HG03575 (cell line): Measurements from ENCODE around the gene ERG28.

Experiments
- ATAC-seq: cut with Tn5 transposase; IDR thresholded peaks from one replicate; pipeline ENCODE4 v1.9.1; 2021; ENCODE audit not compliant: unreplicated experiment, insufficient number of reproducible peaks, low FRiP score; ENCODE audit errors: extremely low read depth

The ERG28 gene

DNA sequence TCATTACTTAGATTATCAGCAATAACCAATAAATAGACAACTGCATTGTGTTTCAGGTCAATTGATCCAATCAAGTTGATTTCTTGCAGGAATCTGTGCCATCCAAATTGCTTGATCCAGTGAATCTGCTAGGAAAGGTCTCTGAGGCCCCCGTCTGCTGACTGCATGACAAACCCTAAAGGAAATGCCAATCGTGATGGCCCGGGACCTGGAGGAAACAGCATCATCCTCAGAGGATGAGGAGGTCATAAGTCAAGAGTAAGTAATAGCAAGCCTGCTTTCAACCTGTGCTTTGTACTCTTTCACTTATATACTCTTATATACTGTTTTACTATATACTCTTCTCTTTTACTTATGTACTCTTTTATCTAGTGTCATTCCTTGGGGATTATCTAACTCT is 2.3 kb upstream of the ERG28 start:
- no peak for ATAC-seq

GRCh38 chr14:75661499-75661814 is 781 bp upstream of the ERG28 start:
- ATAC-seq = no peak

DNA sequence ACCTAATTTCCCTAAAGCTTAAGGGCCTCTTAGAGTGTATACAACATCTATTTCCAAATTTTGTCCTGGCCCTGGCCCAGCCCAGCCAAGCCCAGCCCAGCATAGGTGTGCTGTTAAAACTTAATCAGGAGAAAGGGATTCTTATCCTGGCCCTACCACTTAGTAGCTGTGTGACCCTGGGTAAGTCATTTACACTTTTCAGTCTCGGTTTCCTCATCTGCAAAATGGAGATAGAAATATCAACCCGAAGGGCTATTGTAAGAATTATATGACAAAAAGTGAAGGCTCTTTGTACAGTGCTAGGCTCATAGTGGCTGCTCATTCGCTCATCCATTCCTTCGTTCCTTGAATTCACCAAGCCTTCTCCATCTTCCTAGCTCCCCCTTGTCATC is 442 bp downstream of the ERG28 start:
- no peak for ATAC-seq

DNA sequence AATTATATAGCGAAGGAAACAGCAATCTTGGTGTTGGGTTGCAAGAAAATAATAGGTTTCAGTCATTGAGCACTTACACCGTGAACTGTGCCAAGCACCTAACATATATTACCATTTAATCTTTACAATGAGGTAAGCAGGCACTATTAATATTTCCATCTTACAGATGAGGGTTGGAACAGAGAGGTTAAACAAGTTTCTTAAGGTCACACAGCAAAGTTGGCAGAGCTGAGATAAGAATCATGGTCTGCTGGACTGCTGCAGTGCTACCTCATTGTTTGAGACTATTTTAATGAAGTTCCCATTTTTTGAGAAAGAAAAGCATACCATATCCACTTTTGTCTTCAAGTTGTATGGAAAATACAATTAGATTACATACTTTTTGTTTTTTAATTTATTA is 1.7 kb downstream of the ERG28 start:
- ATAC-seq = no peak

DNA sequence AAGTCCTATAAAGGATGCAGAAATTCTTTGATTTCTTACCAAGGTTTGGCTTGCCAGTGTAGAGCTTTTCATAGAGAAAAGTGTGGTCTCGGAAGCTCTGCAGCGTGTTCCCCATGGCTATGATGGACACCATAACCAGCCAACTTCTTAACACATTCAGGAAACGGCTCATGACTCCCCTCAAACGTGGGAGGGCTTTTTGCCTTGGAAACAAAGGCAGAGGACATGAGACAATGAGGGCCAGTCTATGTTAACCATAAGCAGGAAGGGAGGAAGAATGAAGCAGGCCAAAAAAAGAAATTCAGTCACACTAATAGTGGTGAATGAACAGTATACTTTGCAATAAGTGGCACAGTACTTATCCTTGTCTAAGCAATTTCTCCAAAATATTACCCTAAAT is 3.3 kb downstream of the ERG28 start:
- ATAC-seq = no peak

DNA sequence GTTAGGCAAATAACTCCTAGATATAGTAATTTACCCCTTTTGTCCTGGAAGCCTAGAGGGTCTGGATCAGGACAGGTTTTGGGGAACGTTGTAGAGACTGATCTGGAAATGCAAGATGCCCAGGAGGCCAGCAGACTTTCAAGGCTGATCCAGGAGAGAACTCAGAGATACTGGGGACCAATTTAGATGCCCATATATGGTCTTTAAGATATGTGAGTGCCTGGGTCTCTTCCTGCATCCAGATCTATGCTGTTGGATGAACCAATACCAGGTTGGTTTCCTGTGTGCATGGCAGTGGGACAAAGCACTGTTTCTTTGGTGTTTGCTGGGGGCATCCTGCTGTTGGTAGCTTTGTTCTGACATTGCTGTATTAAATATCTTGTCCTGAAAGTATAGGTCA is 5.4 kb downstream of the ERG28 start:
- ATAC-seq = no peak

GRCh38 chr14:75654127-75654732 is 6.4 kb downstream of the ERG28 start:
- ATAC-seq = no peak

DNA sequence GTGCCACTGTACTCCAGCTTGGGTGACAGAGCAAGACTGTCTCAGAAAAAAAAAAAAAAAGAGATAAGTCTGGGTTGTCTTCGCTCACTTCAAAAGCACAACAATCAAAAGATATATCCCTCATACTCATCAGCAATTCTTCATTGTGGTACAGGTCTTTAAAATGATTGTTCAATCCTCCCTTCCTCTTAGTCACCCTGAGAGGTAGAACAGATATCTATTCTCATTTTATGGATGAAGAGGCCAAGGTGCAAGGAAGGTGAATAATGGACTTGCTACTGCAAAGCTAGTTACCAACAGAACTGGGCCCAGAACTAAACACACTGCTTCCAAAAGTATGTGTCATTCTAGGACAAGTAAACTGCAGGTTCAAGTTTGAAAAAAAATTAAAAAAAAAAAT is 7.1 kb downstream of the ERG28 start:
- ATAC-seq = no peak

GRCh38 chr14:75650253-75651058 is 10.2 kb downstream of the ERG28 start:
- ATAC-seq = no peak

GRCh38 chr14:75649773-75650172 is 10.9 kb downstream of the ERG28 start:
- ATAC-seq = no peak

GRCh38 chr14:75649337-75649736 is 11.3 kb downstream of the ERG28 start:
- ATAC-seq = no peak

DNA sequence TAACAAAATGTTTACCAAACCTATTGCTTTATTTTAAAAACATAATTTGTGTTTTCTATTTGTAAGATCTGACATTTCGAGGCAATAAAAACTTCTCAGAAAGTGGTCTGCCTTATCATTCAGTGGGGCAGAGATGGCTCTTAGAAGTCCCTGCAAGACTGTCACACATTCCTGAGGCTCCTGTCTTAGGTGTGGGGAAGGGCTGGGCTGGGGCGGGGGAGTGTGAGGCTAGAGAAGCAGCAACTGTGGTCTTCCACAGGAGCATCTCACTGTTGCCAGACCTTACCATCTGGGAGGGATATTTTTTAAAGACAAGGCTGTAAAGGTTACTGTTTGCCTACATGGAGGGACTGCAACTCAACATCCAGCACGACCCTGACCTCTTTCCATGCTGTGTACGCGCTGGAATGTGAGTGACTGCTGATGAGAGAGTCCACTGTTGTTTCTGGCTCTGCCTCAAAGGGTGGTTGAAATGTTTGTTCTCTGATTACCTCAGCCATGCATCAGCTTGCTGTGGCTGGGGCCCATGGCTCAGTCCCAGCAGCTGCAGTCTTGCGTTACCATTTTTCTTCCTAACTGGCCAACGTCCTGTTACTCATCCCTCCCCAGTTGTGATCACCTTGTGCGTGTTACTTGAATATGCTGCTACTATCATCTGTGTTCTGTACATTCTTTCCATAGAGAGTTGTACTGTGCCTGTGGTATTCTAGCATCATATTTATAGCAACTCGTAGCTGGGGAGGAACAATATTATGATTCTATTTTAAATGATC is 12.4 kb downstream of the ERG28 start:
- no peak for ATAC-seq

DNA sequence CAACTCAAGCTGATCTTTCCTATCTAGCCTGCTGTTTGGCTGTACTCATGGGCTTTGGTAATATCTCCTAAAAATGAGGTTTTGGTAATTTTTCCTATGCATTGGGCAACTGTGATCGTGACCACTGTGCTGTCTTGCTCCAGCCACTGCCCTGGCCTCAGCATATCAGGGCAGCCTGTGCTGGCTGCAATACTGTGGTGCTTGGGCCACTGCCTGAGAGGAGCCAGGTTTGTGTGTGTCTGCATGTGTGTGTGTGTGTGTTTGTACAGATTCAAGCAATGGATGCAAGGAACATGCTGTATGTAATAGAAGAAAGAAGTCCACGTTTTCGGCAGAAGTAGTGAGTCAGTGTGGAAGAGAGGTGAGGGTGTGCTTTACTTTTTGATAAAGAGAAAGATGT is 13.0 kb downstream of the ERG28 start:
- no peak for ATAC-seq

GRCh38 chr14:75646762-75647161 is 13.9 kb downstream of the ERG28 start:
- ATAC-seq = no peak

DNA sequence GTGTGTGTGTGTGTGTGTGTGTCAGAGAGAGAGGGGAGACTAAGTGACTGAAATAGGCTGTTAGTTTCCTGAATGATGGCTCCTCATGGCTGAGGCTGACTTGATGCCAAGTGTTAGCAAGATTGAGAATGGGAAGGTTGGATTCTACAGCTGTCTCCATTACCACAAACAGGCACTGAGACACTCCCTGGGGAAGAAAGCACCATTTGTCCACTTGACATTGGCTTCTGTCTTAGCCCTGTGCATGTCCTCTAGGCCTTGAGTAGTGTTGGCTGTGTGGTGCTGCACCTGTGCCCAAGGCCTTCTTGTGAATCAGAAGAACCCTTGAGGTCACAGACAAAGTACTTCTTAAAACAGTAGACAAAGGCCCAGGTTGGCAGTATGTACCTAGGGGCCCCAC is 15.6 kb downstream of the ERG28 start:
- no peak for ATAC-seq

DNA sequence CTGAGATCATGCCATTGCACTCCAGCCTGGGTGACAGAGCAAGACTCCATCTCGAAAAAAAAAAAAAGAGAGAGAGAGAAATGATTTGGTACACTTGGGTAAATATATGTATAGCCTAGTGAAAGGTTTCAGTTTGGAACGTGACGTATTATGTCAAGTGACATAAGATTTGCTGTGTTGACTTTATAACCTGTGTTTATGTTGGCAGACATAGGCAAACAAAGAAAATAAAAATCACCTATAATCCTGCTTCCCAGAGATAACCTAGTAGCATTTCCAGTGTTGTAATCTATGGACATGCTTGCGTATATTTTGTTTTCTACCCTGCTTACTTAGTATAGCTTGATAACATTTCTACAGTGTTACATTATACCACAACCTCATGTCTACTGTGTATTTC is 16.7 kb downstream of the ERG28 start:
- ATAC-seq = no peak

DNA sequence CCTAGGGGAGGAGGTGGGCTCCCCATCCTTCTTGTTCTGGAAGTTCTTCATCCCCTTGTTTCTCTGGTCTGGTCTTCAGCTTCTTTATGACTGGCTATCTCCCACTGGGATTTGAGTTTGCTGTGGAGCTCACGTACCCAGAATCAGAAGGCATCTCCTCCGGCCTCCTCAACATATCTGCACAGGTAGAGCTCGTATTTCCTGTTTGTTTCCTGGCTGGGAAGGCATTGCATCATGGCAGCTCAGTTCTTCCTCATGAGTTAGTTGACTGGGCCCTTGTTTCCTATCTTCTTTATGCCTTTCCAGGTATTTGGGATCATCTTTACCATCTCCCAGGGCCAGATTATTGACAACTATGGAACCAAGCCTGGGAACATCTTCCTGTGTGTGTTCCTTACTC is 19.8 kb downstream of the ERG28 start:
- ATAC-seq = no peak

GRCh38 chr14:75636100-75636692 is 24.5 kb downstream of the ERG28 start:
- ATAC-seq = no peak

GRCh38 chr14:75634848-75635247 is 25.8 kb downstream of the ERG28 start:
- ATAC-seq = no peak

GRCh38 chr14:75631453-75631831 is 29.2 kb downstream of the ERG28 start:
- ATAC-seq = no peak
